Ascending aorta (tissue), 2 donors: Measurements from ENCODE around the gene TTC7B. TPM values are rescaled to one million over a fixed set of nuclear protein-coding genes. Genes with fewer than 3 reads are reported as not detected.

ENCODE experiments used
- DNase-seq, 2 donors: peaks; one replicate each; pipeline ENCODE4 v3.0.0-alpha.2; 2019; ENCODE audit warnings: low spot score in 2 of 2
- H3K27ac ChIP-seq, 2 donors: fragments of 200-600 bp; sonication (generic); one replicate each; pipeline ENCODE4 v1.5.1; 2016 to 2017; ENCODE audit warnings: mild to moderate bottlenecking in 1 of 2
- H3K27me3 ChIP-seq: fragments of 200-600 bp; sonication (generic); one replicate; pipeline ENCODE4 v1.5.1; 2017
- H3K36me3 ChIP-seq, 2 donors: fragments of 200-600 bp; sonication (generic); one replicate each; pipeline ENCODE4 v1.5.1; 2016
- H3K4me1 ChIP-seq, 2 donors: fragments of 200-600 bp; sonication (generic); one replicate each; pipeline ENCODE4 v1.5.1; 2016 to 2017; ENCODE audit warnings: mild to moderate bottlenecking in 1 of 2
- H3K4me3 ChIP-seq, 2 donors: fragments of 200-600 bp; sonication (generic); one replicate each; pipeline ENCODE4 v1.5.1; 2016 to 2017; ENCODE audit warnings: mild to moderate bottlenecking in 1 of 2
- H3K9me3 ChIP-seq, 2 donors: fragments of 200-600 bp; sonication (generic); one replicate each; pipeline ENCODE4 v1.5.1; 2016
- CTCF ChIP-seq, 3 experiments: fragments of 200-600 bp in 2 of 3; fragments of 450-650 bp in 1 of 3; sonication (generic) in 2 of 3; IDR thresholded peaks; one replicate each; pipeline ENCODE4 v1.5.1; 2016 to 2019; ENCODE audit warnings: antibody characterized with exemption in 3 of 3, mild to moderate bottlenecking in 1 of 3, moderate library complexity in 1 of 3
- intact Hi-C: fragments of 100-400 bp; cut with DNase I; formaldehyde crosslinking; loops from one replicate; pipeline ENCODE4 v1.15.1; 2023
- total RNA-seq: library from RNA; depleted of rRNA; stranded (reverse); fragments of >200 nt; gene quantifications from one replicate; pipeline ENCODE4 v1.1.0, GENCODE V29; 2016

Gene TTC7B
- total RNA-seq, 1 donor from 2014 or later: 18.5 TPM

DNA sequence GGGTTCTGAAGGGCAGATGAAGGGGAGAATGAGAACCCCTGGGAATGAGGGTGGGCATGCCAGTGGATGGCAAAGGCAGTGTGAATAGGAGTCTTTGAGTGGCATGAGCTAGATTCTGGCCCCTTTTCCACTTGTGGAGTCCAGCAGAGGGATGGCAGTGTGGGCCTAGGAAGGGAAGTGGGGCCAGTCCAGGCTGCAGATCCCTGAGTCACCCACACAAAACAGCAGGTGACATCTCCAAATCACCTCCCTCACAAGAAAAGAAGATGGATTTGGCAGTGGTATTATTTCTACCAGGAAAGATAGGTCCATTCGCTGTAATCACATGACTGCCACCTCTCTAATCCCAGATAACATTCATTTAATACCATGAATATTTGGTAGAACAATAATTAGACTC, 151.3 kb downstream of the TTC7B start:
- no peaks in the 10 kb centered on the region for H3K27me3 ChIP-seq
- intact Hi-C loops: no loop called here
- no peak overlapping the region for H3K27ac ChIP-seq
- no peaks in the 10 kb centered on the region for H3K4me1 ChIP-seq
- no peaks in the 10 kb centered on the region for H3K36me3 ChIP-seq
- no peak overlapping the region for H3K4me3 ChIP-seq
- no peaks in the 10 kb centered on the region for H3K9me3 ChIP-seq
- no peak for DNase-seq
- TF ChIP-seq CTCF (IDR thresholded peaks at IDR 0.05): no peak

DNA sequence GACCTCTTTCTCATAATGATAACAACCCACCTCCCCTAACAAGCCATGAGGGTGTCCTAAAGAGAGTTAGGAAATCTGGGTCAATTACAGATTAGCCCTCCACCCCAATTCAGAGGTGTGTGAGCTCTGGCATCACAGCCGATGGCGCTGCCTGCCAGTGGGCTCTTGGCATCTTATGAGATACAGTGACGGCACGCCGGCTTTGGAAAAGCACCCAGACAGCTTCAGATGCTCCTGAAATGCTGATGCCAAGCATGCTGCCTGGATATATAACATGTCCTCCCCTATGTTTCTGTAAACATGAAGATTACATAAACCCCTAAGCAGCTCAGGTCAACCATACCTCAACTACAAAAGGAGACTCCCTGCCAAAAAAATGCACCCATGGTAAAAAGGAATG, 152.6 kb downstream of the TTC7B start:
- no peak for DNase-seq
- Histone ChIP-seq H3K27ac (no peak overlapping the region), H3K9me3 (no peaks in the 10 kb centered on the region), H3K36me3 (no peaks in the 10 kb centered on the region), H3K27me3 (no peaks in the 10 kb centered on the region), H3K4me1 (no peaks in the 10 kb centered on the region), H3K4me3 (no peak overlapping the region)
- no peak for TF ChIP-seq CTCF (IDR thresholded peaks at IDR 0.05)
- intact Hi-C loops: no loop called here

DNA sequence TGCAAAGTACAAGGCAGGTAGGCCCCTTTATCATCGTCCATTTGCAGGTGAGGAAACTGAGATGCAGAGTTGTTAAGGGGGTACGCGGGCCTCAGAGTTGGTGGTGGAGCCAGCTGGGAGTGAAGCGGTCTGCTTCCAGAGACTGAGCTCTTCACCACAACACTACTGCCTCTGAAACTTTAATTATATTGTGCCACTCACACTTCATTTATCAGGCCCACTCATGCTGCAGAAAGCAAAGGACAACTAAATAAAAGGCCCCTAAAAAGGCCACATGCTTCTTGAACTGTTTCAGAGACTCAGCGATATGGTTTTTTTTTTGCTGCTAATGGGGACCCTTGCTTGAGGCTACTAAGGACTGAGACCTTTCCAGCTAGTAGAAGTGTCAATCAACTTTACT, 153.1 kb downstream of the TTC7B start:
- no peak overlapping the region for H3K27ac ChIP-seq
- DNase-seq: no peak
- H3K27me3 ChIP-seq: no peaks in the 10 kb centered on the region
- no peak for TF ChIP-seq CTCF (IDR thresholded peaks at IDR 0.05)
- intact Hi-C loops: no loop called here
- H3K4me3 ChIP-seq: no peak overlapping the region
- H3K36me3 ChIP-seq: no peaks in the 10 kb centered on the region
- no peaks in the 10 kb centered on the region for H3K9me3 ChIP-seq
- H3K4me1 ChIP-seq: no peaks in the 10 kb centered on the region

- intact Hi-C loops: no loop called here
- H3K27me3 ChIP-seq: no peaks in the 10 kb centered on the region
- no peak for TF ChIP-seq CTCF (IDR thresholded peaks at IDR 0.05)
- no peak overlapping the region for H3K4me3 ChIP-seq
- H3K27ac ChIP-seq: no peak overlapping the region
- H3K9me3 ChIP-seq: no peaks in the 10 kb centered on the region
- H3K4me1 ChIP-seq: no peaks in the 10 kb centered on the region
- peaks cover 0 to 6% of the 10 kb centered on the region in 2 donors for H3K36me3 ChIP-seq
- no peak for DNase-seq
Observed at GRCh38 chr14:90661866-90662265, 154.4 kb downstream of the TTC7B start.

DNA sequence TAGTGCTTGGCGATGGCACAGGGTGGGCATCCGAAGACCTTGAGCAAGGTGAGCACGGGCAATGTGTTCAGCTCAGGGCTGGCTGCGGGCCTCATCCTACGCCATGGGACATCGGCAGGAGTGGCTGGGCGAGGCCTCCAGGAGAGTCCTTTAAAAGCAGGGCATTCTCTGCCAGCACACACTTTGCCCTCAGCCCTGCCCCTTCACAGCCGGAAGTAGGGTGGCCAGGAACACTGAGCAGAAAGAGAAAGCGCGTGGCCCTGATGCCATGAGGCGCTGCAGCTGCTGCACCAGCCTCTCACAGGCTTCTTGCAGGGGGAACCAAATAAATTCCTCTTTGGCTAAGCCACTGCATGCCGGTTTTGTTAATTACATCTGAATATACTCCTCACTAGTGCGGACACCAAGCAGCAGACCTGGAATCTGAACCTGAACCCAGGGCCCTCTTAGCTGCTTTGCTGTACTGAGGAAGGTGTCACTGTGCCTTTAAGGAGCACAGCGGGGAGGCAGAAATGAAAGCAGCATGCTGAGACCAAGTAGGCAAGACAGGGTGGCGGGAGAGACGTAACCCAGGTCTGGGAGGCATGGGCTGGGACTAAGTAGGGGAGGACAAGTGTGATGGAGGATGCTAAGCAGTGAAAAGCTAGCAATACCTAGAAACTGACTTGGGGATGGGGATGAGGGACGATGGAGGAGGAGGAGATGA, 155.2 kb downstream of the TTC7B start:
- DNase-seq: no peak
- Histone ChIP-seq H3K27ac (no peak overlapping the region), H3K4me3 (no peak overlapping the region), H3K27me3 (no peaks in the 10 kb centered on the region), H3K4me1 (no peaks in the 10 kb centered on the region), H3K9me3 (no peaks in the 10 kb centered on the region), H3K36me3 (peaks cover 3 to 10% of the 10 kb centered on the region in 2 donors)
- TF ChIP-seq CTCF (IDR thresholded peaks at IDR 0.05): no peak
- intact Hi-C loops: no loop called here

- no peak for DNase-seq
- no peak for TF ChIP-seq CTCF (IDR thresholded peaks at IDR 0.05)
- H3K27me3 ChIP-seq: no peaks in the 10 kb centered on the region
- intact Hi-C loops: no loop called here
- H3K9me3 ChIP-seq: no peaks in the 10 kb centered on the region
- H3K4me3 ChIP-seq: no peak overlapping the region
- peaks cover 0 to 4% of the 10 kb centered on the region in 2 donors for H3K4me1 ChIP-seq
- no peak overlapping the region for H3K27ac ChIP-seq
- peaks cover 3 to 10% of the 10 kb centered on the region in 2 donors for H3K36me3 ChIP-seq
Observed at GRCh38 chr14:90659156-90659555, 157.1 kb downstream of the TTC7B start.
